ENCODE data around the gene SMARCD3.

The SMARCD3 gene
- total RNA-seq, result 0.70 to 3.6 reads per million in 2 experiments

DNA sequence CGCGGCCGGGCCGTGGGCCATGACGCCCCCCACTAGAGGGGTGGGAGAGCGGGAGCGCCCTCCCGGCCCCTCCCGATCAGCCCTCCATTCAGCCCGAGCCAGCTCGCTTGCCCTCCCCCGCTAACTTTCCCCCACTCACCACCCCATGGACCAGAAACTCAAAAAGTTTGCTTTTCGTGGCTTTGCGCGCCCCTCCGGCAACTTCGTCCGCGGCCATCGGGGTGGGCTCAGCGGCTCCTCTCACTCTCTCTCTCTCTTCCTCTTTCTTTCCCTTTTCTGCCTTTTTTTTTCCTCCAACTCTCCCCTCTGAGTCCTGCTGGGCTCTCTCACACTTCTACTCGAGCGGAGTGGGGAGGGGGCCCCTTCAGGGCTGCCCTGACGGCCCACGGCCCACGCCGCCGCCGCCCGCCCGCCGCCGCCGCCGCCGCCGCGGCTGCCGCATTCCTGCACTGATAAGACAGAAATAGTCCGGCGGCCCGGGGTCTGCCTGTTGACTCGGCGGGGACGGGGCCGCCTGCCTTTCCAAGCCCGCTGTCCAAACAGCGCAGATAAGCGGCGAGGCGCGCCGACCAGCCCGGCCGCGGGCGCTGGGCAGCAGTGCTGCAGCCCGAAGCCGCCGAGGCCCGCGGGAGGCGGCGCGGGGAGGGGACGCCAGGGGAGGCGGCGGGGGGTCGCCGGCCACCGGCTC, at the start of gene SMARCD3:
SMARCD3 (minus strand) TSS at position 349 of the 688 bp plus-strand sequence; CDS start at position 217, 132 bp downstream.
- no peak for DNase-seq (ENCODE audit: low read depth)

DNA sequence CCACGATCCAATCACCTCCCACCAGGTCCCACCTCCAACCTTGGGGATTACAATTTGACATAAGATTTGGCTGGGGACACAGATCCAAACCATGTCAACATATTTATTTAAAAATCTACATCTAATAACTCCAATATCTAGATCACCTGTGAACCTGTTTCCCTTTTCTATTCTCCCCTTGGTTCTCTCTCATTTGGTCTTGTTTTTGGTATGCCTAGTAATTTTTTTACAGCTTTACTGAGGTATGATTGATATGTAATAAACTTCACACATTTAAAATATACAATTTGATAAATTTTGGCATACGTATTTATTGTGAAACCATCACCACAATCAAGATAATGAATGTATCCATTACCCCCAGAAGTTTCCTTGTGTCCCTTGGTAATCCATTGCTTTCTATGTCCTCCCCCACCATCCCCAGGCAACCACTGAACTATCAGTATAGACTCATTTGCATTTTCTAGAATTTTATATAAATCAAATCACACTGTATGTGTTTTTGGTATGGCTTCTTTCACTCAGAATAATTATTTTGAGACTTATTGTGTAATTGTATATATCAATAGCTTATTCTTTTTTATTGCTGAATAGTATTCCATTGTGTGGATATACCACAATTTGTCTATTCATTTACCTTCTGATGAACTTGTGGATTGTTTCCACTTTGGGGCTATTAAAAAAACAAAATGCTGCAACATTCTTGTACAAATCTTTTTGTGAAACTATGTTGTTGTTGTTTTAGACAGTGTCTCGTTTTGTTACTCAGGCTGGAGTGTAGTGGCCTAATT, 47.9 kb upstream of the SMARCD3 start:
- DNase-seq (ENCODE audit: low read depth), result no peak

DNA sequence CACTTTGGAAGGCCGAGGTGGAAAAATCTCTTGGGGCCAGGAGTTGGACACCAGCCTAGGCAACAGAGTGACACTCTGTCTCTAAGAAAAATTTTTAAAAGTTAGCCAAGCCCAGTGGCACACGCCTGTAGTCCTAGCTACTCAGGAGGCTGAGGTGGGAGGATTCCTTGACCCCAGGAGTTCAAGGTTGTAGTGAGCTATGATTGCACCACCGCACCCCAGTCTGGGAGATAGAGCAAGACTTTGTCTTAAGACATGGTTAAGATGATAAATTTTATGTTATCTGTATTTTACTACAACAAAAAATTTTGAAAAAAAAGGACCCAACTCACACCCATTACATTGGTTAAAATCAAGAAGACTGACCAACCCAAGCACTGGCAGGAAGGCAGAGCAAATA, 44.4 kb upstream of the SMARCD3 start:
- no peak for DNase-seq (ENCODE audit: low read depth)

GRCh38 chr7:151291206-151291605, 42.7 kb upstream of the SMARCD3 start:
- DNase-seq (ENCODE audit: low read depth), result no peak

- no peak for DNase-seq (ENCODE audit: low read depth)
Observed at GRCh38 chr7:151290355-151290760, 41.9 kb upstream of the SMARCD3 start.

GRCh38 chr7:151289891-151290290, 41.4 kb upstream of the SMARCD3 start:
- DNase-seq (ENCODE audit: low read depth), result no peak

GRCh38 chr7:151286148-151286547, 37.7 kb upstream of the SMARCD3 start:
- DNase-seq (ENCODE audit: low read depth), result no peak

DNA sequence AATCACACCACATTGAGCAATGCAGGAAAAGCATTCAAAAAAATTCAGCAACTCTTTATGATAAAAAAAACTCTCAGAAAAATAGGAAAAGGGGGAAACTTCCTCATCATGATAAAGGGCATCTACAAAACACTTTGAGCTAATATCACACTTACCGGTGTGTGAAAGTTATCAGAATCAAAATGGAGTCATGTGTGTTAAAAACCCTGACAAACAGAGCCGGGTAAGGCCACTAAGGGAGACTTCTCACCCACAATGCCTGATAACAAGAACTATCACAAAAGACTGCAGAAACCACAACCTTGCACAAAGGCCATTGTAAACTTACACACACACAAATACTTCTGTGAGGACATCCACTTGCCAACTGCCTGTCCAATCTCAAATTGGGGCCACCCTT, 34.8 kb upstream of the SMARCD3 start:
- no peak for DNase-seq (ENCODE audit: low read depth)

DNA sequence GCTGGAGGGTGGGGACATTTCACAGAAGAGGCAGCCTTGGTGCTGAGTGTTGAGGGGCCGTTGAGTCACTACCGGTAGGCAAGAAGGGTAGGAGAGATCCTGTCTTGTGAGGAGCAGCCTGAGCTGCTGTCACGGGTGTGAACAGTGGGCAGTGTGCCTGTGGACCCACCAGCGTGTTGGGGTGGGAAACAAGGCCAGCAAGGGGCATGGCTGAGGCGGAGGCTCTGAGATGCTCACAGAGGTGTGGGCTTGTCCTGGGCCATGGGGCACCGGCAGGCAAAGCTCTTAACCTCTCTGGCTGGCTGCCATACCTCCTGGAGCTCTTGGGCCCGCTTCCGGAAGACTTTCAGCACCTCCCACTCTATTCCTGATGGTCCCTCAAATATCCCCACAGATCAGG, 33.6 kb upstream of the SMARCD3 start:
- DNase-seq (ENCODE audit: low read depth), result no peak

DNA sequence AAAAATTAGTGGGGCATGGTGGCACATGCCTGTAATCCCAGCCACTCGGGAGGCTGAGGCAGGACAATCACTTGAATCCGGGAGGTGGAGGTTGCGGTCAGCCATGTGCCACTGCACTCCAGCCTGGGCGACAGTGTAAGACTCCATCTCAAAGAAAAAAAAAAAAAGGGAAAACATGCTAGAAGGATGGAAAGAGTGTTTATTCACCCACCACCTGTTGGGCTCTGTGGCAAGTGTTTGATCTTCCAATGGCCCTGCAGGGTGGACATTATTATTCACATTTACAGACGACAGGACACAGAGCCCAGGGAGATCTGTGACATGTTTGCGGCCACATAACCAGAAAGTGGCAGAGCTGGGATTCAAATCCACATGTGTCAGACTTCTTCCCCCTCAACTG, 33.2 kb upstream of the SMARCD3 start:
- no peak for DNase-seq (ENCODE audit: low read depth)

- DNase-seq (ENCODE audit: low read depth), result no peak
Observed at GRCh38 chr7:151280388-151281019, 32.0 kb upstream of the SMARCD3 start.

GRCh38 chr7:151279868-151280267, 31.4 kb upstream of the SMARCD3 start:
- DNase-seq (ENCODE audit: low read depth), result no peak

DNA sequence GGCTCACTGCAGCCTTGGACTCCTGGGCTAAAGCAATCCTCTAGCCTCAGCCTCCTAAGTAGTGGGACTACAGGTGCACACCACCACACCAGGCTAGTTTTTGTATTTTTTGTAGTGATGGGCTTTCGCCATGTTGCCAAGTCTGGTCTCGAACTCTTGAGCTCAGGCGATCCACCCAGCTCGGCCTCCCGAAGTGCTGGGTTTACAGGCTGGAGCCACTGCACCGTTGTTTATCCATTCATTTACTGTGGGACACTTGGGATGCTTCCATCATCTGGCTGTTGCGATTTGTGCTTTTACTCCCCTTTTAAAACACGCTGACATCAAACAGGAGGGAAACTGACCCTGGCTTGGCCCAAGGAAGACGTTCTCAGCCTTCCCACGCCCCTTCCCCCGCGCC, 30.5 kb upstream of the SMARCD3 start:
- no peak for DNase-seq (ENCODE audit: low read depth)

GRCh38 chr7:151277631-151278030, 29.1 kb upstream of the SMARCD3 start:
- no peak for DNase-seq (ENCODE audit: low read depth)

DNA sequence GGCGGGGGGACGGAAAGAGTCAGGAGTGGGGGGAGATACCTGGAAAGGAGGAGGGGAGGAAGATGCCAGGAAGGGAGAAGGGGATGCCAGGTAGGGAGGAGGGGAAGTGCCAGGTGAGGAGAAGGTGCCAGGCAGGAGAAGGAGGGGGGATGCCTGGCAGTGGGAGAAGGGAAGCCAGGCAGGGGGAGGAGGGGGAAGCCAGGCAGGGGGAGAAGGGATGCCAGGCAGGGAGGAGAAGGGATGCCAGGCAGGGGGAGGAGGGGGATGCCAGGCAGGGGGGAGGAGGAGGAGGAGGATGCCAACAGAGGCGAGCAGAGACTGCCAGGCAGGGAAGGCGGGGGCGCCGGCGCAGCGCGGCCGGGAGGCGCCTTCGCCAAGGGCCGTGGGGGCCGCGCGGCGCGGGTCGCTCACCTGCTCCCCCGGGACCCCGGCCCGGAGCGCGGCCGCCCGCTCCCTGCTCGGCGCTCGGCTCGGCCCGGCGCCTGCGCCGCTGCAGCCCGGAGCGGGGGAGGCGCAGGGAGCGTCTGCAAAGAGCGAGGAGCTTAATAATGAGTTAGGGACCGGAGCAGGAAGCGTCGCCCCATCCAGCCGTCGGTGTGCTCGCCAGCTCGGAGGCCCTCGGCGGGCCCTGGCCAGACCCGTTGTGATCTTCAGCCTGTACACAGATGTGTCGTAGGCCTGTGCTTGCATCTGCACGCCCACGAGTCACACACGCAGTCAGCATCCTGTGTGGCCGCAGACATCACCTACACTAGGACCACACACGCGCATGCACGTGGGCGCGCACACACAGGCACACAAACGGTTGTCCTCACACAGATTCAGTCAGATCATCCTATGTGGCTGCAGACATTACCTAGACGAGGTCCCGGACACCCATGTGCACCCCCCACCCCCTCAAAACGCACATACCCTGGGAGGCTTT, 28.4 kb upstream of the SMARCD3 start:
- DNase-seq (ENCODE audit: low read depth), result peak; percentile 16

- no peak for DNase-seq (ENCODE audit: low read depth)
Observed at GRCh38 chr7:151275813-151276577, 27.5 kb upstream of the SMARCD3 start.

DNA sequence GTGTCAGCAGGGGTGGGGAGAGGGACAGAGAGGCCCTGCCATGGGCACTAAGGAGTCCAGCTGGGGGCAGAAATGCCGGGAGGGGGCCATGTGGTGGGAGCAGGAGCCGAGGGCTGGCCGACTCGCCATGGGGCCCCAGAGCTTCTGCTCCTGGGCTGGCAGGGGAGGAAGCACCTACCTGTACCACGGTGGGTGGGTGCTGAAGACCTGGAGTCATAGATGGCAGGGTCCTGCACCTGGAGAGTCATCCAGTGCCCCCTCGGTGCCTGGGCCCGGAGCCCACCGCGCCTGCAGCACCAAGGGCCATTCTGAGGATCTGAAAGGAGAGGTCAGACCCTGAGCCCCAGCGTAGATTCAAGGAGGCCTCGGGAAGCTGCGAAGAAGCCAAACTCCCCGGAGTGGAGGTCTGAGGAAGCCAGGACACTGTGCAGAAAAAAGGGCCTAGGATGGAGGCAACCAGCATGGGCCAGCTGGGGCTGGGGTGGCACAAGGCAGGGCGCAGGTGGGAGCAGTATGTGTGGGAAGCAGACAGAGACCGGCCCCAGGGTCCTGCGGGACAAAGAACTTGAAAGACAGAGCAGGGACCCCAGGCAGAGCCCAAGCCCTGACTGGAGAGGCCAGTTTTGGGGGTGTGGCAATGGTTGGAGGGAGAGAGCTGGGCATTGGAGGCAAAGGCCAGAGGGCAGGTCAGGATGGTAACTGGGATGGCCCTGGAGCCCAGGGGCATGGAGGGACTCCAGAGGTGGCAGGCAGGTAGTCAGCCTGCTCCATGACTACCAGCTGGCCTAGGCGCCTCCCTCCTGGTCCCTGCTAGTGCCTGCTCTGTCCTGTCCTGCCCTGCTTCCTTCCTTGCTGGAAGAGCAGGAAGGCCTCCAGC, 26.7 kb upstream of the SMARCD3 start:
- DNase-seq (ENCODE audit: low read depth), result no peak

DNA sequence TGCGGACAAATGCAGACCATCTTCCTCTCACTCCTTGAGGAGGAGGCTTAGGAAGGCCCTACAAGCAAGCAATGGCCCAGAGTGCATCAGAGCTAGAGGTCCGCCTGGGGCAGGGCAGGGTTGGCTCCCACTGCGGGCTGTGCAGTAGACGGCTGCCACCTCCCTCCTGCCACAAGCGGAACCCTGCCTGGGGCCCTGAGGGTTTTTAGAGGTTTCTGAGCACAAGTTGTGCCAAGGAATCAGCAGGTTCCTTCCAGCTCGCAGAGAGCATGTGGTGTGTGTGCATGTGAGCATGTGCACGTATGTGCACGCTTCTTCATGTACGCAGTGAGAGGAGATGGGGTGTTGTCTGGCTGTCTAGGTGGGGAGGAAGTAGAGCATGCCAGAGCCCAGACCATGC, 25.9 kb upstream of the SMARCD3 start:
- no peak for DNase-seq (ENCODE audit: low read depth)

- DNase-seq (ENCODE audit: low read depth), result no peak
Observed at GRCh38 chr7:151273651-151274390, 25.3 kb upstream of the SMARCD3 start.
